Measurements from ENCODE around the gene EML6.

Gene EML6

DNA sequence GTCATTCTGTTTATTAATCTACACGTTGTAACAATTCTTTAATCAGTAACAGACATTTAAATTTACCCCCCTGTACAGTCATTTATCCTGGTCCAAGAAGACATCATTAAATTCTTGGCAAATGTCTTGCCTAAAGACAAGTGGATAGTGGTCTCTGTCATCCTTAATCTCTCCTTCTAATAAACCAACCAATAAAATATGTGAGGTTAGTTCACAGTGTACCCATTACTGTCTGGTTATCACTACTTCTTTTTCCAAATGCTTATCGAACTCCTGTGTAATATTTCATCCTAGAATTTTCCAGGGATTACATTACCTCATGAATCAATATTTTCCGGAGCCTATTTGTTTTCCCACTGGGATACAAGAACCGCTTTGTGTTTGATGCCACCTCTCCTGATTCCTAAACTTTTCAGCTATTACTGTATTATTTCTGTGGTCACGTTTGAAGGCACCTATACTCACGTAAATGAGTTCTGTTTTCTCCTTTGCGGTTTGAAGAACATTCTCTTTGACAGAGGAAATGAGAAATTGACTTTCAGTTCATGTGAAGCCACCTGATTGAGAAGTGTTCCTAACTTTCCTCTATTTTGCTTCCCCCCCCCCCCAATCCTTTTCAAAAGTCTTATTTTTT lies 195.3 kb downstream of the EML6 start:
- DNase-seq: no peak
- in situ Hi-C loops (cut with MboI; ENCODE audit: low pct_unique_long_range_greater_than_20kb, low sequenced_read_pairs): loop anchor here (25.0 kb wide), 1 partner anchor 244 kb away; no protein-coding TSS in a partner anchor

DNA sequence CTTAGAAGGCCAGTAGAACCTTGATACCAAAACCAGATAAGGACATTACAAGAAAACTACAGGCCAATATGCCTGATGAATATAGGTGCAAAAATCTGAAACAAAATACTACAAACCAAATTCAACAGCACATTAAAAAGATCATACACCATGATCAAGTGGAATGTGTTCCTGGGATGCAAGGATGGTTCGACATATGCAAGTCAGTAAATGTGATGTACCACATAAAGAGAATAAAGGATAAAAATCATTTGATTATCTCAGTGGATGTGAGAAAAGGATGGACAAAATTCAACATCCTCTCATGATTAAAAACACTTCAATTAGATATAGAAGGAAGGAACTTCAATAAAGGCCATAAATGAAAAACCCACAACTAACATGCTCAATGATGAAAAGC lies 197.2 kb downstream of the EML6 start:
- no peak for DNase-seq
- in situ Hi-C loops (cut with MboI; ENCODE audit: low pct_unique_long_range_greater_than_20kb, low sequenced_read_pairs): loop anchor here (25.0 kb wide), 1 partner anchor 242 kb away; no protein-coding TSS in a partner anchor

DNA sequence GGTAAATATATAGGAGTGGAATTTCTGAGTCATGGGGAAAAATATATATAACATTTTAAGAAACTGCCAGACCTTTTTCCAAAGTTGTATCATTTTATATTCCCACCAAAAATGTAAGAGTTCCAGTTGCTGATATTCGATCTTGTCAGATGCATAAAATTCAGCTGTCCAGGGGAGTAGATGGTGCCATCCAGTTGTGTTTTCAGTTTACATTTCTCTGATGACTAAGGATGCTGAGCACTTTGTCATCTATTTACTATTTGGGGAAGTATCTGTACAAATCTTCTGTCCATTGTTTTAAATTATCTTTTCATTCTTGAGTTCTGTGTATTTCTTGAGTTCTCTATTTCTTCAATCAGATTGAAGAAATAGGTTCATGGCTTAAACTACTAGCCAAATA lies 200.7 kb downstream of the EML6 start:
- DNase-seq: no peak
- in situ Hi-C loops (cut with MboI; ENCODE audit: low pct_unique_long_range_greater_than_20kb, low sequenced_read_pairs): loop anchor here (25.0 kb wide), 1 partner anchor 238 kb away; no protein-coding TSS in a partner anchor

DNA sequence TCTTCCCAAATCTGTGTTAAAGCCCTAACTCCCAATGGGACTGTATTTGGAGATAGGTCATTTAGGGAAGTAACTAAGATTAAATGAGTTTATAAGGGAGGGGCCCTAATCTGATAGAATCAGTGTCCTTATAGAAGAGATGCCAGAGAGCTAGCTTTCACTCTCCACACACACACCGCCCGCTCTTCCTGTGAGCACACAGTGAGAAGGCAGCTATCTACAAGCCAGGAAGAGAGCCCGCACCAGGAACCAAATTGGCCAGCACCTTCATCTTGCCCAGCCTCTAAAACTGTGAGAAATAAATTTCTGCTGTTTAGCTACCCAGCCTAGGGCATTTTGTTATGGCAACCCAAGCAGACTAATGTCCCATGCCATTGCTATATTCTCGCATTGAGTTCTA lies 201.6 kb downstream of the EML6 start:
- DNase-seq: no peak
- in situ Hi-C loops (cut with MboI; ENCODE audit: low pct_unique_long_range_greater_than_20kb, low sequenced_read_pairs): no loop called here

DNA sequence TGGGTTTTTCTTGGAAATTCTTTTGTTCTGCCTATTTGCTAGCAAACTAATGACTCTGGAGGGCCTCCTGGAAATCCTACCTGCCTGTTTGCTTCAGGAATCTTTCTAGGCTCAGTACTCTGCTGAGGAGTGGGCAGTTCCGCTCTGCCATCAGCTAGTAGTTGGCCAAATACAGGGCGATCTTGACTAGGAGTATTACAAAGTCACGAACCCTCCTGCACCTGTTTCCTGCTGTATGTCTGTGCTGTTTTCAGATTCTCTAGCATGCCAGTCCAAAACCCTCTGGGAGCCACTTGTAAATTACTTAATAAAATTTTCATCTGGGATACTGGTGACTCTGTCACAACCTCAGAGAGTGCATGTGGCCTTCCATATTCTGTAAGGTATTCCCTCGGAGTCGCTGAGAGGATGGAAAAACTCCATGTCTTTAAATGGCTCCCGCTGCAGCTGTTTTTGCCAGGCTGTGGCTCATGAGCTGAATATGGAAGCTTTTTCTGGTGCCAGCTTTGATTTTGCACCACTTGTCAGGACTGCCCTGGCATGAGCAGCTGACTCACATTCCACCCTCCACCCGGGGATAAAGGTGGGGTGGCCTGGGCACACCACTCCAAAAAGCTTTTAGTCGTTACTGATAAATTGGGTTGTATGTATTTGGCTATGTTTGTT lies 203.8 kb downstream of the EML6 start:
- in situ Hi-C loops (cut with MboI; ENCODE audit: low pct_unique_long_range_greater_than_20kb, low sequenced_read_pairs): no loop called here
- no peak for DNase-seq

DNA sequence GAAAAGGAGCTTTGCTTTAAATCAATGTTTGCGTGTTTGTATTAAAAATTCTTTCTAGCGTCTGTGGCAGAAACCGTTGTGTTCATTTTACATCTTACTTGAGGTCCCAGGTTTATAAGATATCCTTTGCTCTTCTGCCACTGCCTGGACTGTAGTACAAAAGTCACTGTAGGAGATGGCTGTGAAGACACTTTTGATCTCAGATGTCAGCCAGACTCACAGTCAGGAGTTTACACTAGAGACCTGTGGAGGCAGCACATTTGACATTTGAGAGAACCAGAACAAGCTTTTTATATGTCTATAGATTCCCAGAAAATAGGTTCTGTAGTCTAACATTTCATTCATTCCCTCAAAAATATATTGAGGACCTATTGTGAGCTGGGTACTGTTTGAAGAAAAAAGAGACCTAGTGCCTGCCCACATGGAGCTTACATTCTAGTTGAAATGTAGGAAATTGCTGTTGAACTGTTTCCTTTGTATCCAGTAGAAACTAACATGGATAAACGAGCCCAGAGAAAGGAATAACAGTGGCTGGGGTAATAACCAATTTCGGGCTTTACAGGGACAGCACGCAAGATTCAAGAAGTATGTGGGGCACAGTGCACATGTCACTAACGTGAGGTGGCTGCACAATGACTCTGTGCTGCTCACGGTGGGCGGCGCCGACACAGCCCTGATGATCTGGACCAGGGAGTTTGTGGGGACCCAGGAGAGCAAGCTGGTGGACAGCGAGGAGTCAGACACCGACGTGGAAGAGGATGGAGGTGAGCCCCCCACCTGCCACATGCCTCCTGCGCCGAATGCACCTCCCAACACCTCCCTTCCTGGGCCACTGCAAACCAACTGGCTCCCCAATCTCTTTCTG lies 204.5 kb downstream of the EML6 start:
- in situ Hi-C loops (cut with MboI; ENCODE audit: low pct_unique_long_range_greater_than_20kb, low sequenced_read_pairs): no loop called here
- DNase-seq: no peak

DNA sequence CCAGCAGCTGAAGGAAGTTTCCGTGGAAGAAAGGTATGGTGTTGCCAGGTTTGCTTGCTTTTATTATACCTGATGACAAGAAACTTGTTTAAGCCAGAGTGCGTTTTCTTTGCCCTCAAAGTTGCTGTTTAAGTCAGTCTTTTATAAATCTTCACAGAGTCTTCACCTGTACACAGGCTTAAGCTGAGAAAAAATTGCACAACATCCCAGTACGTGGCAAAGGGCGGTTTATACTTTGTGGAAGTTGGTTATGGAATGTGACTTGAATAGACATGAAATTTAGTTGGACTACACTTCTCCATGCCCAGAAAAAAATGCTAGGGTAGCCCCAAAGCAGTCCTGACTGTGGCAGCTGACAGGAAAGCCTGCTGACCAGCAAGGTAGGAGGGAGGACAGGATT lies 205.3 kb downstream of the EML6 start:
- no peak for DNase-seq
- in situ Hi-C loops (cut with MboI; ENCODE audit: low pct_unique_long_range_greater_than_20kb, low sequenced_read_pairs): no loop called here

DNA sequence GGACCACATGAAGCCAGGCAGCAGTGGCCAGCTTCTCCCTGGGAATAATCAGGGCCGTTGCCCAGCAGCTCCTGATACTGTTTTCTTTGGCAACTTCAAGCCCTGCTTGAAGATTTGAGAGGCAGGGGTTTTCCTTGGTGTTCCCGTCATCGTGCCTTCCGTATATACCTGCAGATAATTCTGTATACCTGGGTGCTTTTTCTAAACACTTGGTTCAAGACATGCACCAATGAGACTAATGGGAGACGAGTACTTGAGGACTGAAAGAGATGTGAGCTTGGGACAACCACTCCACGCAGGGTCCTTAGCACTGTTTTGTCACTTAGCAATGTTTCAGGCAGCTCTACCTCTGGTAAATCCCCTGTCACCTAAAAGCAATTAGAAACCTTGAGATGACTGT lies 208.0 kb downstream of the EML6 start:
- DNase-seq: no peak
- in situ Hi-C loops (cut with MboI; ENCODE audit: low pct_unique_long_range_greater_than_20kb, low sequenced_read_pairs): no loop called here

DNA sequence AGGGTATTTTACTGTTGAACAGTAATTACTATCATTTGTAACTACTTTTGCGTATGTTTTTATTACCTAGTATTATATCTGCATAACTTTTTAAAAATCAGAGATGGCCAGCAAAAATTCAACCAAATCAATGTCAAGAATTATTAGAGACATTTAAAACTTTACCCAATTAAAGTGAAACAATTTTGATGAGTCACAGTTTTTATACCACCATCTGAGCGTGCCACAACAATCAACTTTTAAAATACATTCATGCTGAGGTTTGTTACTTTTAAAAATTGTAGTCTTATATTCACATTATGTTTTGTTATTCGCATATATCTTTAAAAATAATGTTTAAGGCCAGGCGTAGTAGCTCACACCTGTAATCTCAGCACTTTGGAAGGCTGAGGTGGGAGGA lies 211.9 kb downstream of the EML6 start:
- in situ Hi-C loops (cut with MboI; ENCODE audit: low pct_unique_long_range_greater_than_20kb, low sequenced_read_pairs): no loop called here
- no peak for DNase-seq

DNA sequence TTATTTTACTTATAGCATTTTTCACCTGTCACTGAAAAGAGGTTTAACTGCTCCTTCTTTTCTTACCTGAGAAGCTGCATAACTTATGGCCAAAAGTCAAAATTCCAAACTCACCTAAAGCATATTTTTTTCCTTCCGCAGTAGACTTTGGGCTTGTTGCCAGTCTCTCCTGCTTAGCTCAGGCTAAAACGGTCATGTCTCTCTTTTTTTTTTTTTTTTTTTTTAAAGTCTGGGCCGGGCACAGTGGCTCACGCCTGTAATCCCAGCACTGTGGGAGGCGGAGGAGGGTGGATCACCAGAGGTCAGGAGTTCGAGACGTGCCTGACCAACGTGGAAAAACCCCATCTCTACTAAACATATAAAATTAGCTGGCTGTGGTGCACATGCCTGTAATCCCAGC lies 213.3 kb downstream of the EML6 start:
- no peak for DNase-seq
- in situ Hi-C loops (cut with MboI; ENCODE audit: low pct_unique_long_range_greater_than_20kb, low sequenced_read_pairs): no loop called here

DNA sequence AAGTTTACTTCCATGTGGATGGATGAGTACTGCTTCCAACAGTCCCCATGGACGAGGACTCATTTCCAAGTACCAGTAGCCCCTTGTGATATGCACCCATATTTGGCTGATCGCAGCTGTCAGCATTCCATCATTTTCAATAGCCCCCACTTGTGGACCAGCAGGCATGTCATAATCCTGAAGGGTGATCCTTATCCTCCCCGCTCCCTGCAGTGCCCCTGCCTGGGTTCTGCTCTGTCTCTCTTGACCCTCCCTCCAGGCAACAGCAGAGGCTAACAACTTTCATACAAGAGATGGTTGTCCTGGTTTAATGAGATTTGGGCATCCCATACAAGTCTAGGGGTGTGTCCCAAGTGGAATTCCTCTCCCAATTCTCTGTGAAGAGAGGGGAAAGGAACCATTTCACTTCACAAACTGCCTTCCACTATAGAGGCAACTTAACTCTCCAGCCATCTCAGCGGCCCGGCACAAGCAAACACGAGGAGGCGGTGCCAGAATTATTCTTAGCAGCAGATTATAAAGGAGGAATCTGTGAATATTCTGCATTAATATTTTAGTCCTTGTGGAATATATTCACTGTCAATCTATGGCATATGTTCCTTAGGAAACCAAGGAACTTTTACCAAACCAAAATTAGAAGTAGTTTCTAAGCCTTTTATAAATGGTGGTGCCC lies 216.1 kb downstream of the EML6 start:
- in situ Hi-C loops (cut with MboI; ENCODE audit: low pct_unique_long_range_greater_than_20kb, low sequenced_read_pairs): no loop called here
- no peak for DNase-seq

DNA sequence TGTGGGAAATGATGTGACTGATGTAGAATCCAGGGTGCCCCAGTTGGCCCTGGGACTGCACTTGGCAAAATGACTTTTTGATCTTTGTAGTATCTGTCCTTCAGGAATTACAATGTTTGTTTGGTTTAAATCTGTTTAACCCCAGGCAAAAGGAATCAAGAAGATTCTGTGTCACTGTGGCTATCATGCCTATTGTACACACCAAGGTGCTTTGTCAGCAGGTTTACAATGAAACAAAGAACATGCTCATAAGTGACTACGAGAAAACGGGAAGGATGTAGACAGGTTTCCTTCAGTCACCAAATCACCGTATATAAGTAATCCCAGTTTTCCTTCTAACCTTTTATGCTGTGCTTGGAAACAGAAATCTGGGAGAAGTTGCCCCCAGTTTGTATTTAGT lies 217.3 kb downstream of the EML6 start:
- DNase-seq: no peak

DNA sequence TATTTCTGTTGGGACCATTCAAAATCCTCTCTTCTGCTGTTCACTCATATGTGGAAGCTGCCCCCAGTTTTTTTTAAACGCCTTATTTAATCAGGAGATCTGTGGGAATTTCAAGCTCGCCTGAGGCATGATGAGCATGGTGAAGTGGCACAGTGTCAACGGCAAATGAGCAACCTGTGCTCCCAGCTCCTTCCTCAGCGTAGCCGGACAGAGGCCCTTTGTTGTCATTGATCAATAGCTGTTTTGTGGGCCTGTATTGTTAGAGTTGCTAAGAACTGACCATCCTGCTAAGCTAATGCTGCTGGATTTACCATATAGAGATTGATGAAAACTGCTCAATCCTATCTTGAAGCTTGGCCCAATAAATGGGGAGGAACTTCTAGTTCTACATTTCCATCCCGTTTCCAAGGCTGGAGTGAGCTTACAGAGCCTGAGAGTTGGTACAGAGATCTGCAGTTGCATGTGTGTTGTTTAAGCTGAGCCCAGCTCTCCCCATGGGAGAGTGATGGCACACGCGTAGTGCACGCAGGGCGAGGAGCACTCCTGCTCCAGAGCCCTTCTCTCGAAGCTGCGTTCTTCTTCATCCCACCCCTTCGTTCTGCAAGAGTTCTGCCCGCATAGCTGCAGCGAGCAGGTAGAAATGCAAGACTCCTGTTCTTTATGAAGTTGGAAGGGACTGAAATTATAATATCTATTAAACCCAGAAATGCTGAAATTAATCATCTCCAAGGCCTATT lies 218.0 kb downstream of the EML6 start:
- in situ Hi-C loops (cut with MboI; ENCODE audit: low pct_unique_long_range_greater_than_20kb, low sequenced_read_pairs): no loop called here
- no peak for DNase-seq

More for the DNA sequence above, 217.3 kb downstream of the EML6 start:
- in situ Hi-C loops (cut with MboI; ENCODE audit: low pct_unique_long_range_greater_than_20kb, low sequenced_read_pairs): no loop called here

DNA sequence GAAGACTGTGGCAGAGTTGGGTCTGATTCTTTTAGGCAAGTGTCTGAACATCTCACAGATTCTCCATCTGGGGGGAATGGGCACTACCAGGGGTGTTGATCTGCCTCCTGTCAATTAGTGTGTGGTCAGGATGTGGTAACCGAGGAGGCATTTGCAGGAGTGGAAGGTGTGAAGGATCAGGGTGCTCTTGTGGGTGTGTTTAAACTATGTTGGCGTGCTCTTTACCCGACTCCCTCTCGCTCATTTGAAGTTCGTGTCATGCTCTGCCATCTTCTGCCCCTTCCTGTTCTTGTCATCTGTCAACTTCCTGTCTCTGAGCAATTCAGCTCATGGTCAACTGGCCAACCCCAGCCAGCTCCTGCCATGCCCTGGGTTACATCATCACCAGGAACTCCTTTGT lies 218.9 kb downstream of the EML6 start:
- in situ Hi-C loops (cut with MboI; ENCODE audit: low pct_unique_long_range_greater_than_20kb, low sequenced_read_pairs): no loop called here
- no peak for DNase-seq

DNA sequence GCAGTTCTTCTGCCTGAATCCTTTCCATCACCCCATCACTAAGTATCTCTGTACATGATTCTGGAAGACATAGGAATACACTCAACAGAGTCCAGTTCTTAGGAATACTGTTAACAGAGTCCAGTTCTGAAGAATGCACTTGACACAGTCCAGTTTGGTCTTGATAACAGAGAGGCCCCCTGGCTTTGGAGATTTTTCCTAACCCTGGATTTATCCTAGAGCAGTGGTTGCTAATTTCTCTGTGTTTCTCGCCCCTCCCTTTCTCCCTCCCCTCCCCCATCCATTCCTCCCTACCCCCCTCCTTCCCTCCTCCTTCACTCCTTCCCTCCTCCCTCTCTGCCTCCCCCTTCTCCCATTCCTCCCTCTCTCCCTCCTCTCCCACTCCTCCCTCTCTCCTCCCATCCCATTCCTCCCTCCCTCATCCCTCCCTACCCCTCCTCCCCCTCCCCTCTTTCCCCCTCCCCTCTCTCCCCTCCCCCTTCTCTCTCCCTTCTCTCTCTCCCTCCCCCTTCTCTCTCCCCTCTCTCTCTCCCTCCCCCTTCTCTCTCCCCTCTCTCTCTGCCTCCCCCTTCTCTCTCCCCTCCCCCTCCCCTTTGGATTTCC lies 221.4 kb downstream of the EML6 start:
- no peak for DNase-seq
- in situ Hi-C loops (cut with MboI; ENCODE audit: low pct_unique_long_range_greater_than_20kb, low sequenced_read_pairs): no loop called here

DNA sequence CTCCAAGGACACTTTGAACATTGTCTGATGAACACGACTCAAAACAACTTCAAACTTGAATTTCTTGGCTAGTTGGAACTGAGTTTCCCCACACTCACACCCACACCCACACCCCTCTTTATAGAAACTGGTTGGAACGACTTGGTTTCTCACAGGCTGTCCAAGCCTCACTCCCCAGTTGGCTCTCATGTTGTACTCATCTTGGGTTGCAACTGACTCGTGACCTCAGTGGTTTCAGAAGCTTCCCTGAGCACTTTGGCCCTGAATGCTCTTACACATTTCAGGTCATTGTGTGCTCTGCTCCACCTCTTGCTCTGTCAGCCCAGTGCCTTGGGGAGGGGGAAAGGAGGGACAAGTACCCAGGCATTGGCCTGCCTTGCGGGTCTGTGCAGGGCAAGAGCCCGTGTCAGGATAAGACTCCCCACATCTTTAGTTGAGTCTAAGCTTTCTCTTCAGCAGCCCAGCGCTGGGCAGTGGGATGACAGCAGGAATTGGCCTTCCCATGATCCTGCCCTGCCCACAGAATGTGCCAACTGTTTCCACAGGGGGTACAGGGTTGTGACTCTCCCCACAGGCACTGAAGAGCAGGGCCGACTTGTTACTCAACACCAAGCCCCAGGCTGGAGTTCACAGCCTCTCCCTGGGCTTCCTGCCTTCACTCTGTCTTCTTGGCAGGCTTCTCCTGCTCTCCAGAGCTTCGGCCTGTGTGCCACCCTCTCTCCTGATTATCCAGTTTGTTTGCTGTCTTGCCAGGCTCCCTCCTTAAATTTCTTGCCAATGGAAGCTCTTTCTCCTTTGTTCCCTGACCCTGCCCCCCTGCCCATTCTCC lies 222.1 kb downstream of the EML6 start:
- in situ Hi-C loops (cut with MboI; ENCODE audit: low pct_unique_long_range_greater_than_20kb, low sequenced_read_pairs): no loop called here
- DNase-seq: no peak

DNA sequence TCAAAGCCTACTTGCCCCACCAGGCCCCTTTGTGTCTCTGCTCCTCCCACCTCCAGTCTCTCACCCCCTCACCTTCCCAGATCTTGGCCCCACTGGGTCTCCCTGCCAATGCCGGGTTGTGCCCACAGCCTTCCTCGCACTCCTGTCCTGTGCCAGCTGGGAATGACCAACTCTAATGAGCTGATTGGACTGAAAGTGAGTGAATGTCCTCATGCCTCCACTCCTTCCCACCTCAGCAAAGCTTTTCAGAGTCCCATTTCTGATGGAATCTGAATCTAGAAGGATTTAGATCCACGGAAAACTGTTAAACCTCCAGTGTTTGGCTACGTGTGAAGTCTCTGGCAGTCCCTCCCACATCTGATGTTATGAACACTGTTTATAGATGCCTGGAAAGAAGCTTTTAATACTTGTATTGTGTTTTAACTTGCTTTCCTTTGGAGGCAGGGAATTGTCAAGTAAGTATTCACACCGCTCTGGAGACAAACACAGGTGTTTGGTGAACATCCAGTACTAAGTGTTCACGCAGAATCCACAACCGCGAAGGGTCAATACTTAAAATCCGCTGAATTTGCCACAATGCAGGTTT lies 222.9 kb downstream of the EML6 start:
- DNase-seq: no peak
- in situ Hi-C loops (cut with MboI; ENCODE audit: low pct_unique_long_range_greater_than_20kb, low sequenced_read_pairs): no loop called here

All from KBM-7 (cell line).